Forelimb muscle (tissue), 1 donor: ENCODE data around the gene YWHAE. TPM values are rescaled to one million over a fixed set of nuclear protein-coding genes. Genes with fewer than 3 reads are reported as not detected.
"Not testable (repeated sequence)": the region's sequence is repeated elsewhere in the genome, so short reads cannot be mapped to it uniquely, and the experiment has no call there.

Experiments used
- DNase-seq: peaks from one replicate; pipeline ENCODE4 v3.0.0-alpha.2; 2013; ENCODE audit warnings: low read depth
- polyA plus RNA-seq: library from polyadenylated mRNA; unstranded; fragments of 120-200 nt; gene quantifications from one replicate; pipeline ENCODE4 v1.2.1, GENCODE V29; 2013; ENCODE audit not compliant: insufficient read length

Gene YWHAE
- polyA plus RNA-seq = 713 TPM

- peak; percentile 77 for DNase-seq
Observed at GRCh38 chr17:1399679-1400512, at the start of gene YWHAE. Gene YWHAE (minus strand): TSS chr17:1400222. CDS start chr17:1400110, 112 bp downstream.

GRCh38 chr17:1449412-1449967 is 49.5 kb upstream of the YWHAE start:
- DNase-seq = no peak

- no peak for DNase-seq
Observed at GRCh38 chr17:1447052-1447451, 47.0 kb upstream of the YWHAE start.

- DNase-seq = no peak
Observed at GRCh38 chr17:1446201-1446600, 46.2 kb upstream of the YWHAE start.

- not testable (repeated sequence) for DNase-seq
Observed at GRCh38 chr17:1445695-1446094, 45.7 kb upstream of the YWHAE start.

- DNase-seq = not testable (repeated sequence)
Observed at GRCh38 chr17:1442721-1443120, 42.7 kb upstream of the YWHAE start.

- DNase-seq = no peak
Observed at GRCh38 chr17:1442187-1442586, 42.2 kb upstream of the YWHAE start.

GRCh38 chr17:1440921-1441320 is 40.9 kb upstream of the YWHAE start:
- DNase-seq = no peak

- DNase-seq = no peak
Observed at GRCh38 chr17:1438593-1439083, 38.6 kb upstream of the YWHAE start.

GRCh38 chr17:1435326-1435725 is 35.3 kb upstream of the YWHAE start:
- no peak for DNase-seq

GRCh38 chr17:1434150-1434549 is 34.1 kb upstream of the YWHAE start:
- no peak for DNase-seq

GRCh38 chr17:1431631-1432104 is 31.6 kb upstream of the YWHAE start:
- no peak for DNase-seq

GRCh38 chr17:1423456-1424135 is 23.6 kb upstream of the YWHAE start:
- no peak for DNase-seq

GRCh38 chr17:1422885-1423284 is 22.9 kb upstream of the YWHAE start:
- no peak for DNase-seq

GRCh38 chr17:1421470-1421869 is 21.4 kb upstream of the YWHAE start:
- DNase-seq = no peak

GRCh38 chr17:1420981-1421380 is 21.0 kb upstream of the YWHAE start:
- DNase-seq = no peak

- DNase-seq = no peak
Observed at GRCh38 chr17:1420163-1420562, 20.1 kb upstream of the YWHAE start.

GRCh38 chr17:1418476-1418875 is 18.5 kb upstream of the YWHAE start:
- not testable (repeated sequence) for DNase-seq

- no peak for DNase-seq
Observed at GRCh38 chr17:1416414-1416813, 16.4 kb upstream of the YWHAE start.

GRCh38 chr17:1414634-1415033 is 14.6 kb upstream of the YWHAE start:
- DNase-seq = no peak

- DNase-seq = no peak
Observed at GRCh38 chr17:1414001-1414574, 14.1 kb upstream of the YWHAE start.

GRCh38 chr17:1413281-1413791 is 13.3 kb upstream of the YWHAE start:
- DNase-seq = no peak
